HepG2 (cell line): ENCODE results near the gene SAP25.

Experiments
- TF ChIP-seq, protein P1 (sequence below): sonication (generic); formaldehyde crosslinking; IDR thresholded peaks from 2 replicates; pipeline ENCODE4 v1.5.0; 2020; ENCODE audit warnings: mild to moderate bottlenecking, missing genetic modification reagents
- TF ChIP-seq, protein P2 (sequence below): sonication (generic); formaldehyde crosslinking; IDR thresholded peaks from 2 replicates; pipeline ENCODE4 v1.5.0; 2020; ENCODE audit warnings: mild to moderate bottlenecking, missing genetic modification reagents, moderate library complexity

GRCh38 chr7:100576384-100576993, 2.8 kb upstream of the SAP25 start:
- TF ChIP-seq, protein P1, sequence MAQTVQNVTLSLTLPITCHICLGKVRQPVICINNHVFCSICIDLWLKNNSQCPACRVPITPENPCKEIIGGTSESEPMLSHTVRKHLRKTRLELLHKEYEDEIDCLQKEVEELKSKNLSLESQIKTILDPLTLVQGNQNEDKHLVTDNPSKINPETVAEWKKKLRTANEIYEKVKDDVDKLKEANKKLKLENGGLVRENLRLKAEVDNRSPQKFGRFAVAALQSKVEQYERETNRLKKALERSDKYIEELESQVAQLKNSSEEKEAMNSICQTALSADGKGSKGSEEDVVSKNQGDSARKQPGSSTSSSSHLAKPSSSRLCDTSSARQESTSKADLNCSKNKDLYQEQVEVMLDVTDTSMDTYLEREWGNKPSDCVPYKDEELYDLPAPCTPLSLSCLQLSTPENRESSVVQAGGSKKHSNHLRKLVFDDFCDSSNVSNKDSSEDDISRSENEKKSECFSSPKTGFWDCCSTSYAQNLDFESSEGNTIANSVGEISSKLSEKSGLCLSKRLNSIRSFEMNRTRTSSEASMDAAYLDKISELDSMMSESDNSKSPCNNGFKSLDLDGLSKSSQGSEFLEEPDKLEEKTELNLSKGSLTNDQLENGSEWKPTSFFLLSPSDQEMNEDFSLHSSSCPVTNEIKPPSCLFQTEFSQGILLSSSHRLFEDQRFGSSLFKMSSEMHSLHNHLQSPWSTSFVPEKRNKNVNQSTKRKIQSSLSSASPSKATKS (CRISPR knock-in tag) = no peak
- TF ChIP-seq, protein P2, sequence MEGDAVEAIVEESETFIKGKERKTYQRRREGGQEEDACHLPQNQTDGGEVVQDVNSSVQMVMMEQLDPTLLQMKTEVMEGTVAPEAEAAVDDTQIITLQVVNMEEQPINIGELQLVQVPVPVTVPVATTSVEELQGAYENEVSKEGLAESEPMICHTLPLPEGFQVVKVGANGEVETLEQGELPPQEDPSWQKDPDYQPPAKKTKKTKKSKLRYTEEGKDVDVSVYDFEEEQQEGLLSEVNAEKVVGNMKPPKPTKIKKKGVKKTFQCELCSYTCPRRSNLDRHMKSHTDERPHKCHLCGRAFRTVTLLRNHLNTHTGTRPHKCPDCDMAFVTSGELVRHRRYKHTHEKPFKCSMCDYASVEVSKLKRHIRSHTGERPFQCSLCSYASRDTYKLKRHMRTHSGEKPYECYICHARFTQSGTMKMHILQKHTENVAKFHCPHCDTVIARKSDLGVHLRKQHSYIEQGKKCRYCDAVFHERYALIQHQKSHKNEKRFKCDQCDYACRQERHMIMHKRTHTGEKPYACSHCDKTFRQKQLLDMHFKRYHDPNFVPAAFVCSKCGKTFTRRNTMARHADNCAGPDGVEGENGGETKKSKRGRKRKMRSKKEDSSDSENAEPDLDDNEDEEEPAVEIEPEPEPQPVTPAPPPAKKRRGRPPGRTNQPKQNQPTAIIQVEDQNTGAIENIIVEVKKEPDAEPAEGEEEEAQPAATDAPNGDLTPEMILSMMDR (CRISPR knock-in tag) = no peak
